Activated effector memory CD4-positive, alpha-beta T cell treated with Interleukin-2 at 50 U/mL for 16 hours (primary cell): ENCODE results near the gene NLGN3.

ENCODE experiments used
- DNase-seq: peaks from one replicate; pipeline ENCODE4 v3.0.0-alpha.2; 2020

Gene NLGN3

GRCh38 chrX:71118985-71119535, 25.6 kb upstream of the NLGN3 start:
- DNase-seq, result no peak

- DNase-seq, result no peak
Measured at GRCh38 chrX:71128166-71128833, 16.3 kb upstream of the NLGN3 start.

- DNase-seq, result peak; percentile 64
Measured at GRCh38 chrX:71128915-71129765, 15.5 kb upstream of the NLGN3 start.

GRCh38 chrX:71131510-71131909, 13.1 kb upstream of the NLGN3 start:
- no peak for DNase-seq

- DNase-seq, result no peak
Measured at GRCh38 chrX:71140440-71140839, 4.2 kb upstream of the NLGN3 start.

- DNase-seq, result no peak
Measured at GRCh38 chrX:71143508-71143907, 1.1 kb upstream of the NLGN3 start.

GRCh38 chrX:71147496-71148277, 3.0 kb downstream of the NLGN3 start:
- no peak for DNase-seq

- no peak for DNase-seq
Measured at GRCh38 chrX:71148278-71148663, 3.6 kb downstream of the NLGN3 start.

- no peak for DNase-seq
Measured at GRCh38 chrX:71151366-71151765, 6.7 kb downstream of the NLGN3 start.

- DNase-seq, result no peak
Measured at GRCh38 chrX:71154196-71154595, 9.6 kb downstream of the NLGN3 start.

- no peak for DNase-seq
Measured at GRCh38 chrX:71154641-71155040, 10.0 kb downstream of the NLGN3 start.

GRCh38 chrX:71158603-71159002, 14.0 kb downstream of the NLGN3 start:
- no peak for DNase-seq

- DNase-seq, result no peak
Measured at GRCh38 chrX:71159335-71159734, 14.7 kb downstream of the NLGN3 start.

GRCh38 chrX:71160475-71160874, 15.8 kb downstream of the NLGN3 start:
- no peak for DNase-seq

- DNase-seq, result no peak
Measured at GRCh38 chrX:71162981-71163380, 18.3 kb downstream of the NLGN3 start.

- DNase-seq, result no peak
Measured at GRCh38 chrX:71164071-71164470, 19.4 kb downstream of the NLGN3 start.

GRCh38 chrX:71166461-71166860, 21.8 kb downstream of the NLGN3 start:
- no peak for DNase-seq

GRCh38 chrX:71167031-71167781, 22.6 kb downstream of the NLGN3 start:
- no peak for DNase-seq

- no peak for DNase-seq
Measured at GRCh38 chrX:71168134-71168533, 23.5 kb downstream of the NLGN3 start.

- DNase-seq, result no peak
Measured at GRCh38 chrX:71169586-71169985, 24.9 kb downstream of the NLGN3 start.

GRCh38 chrX:71170660-71171059, 26.0 kb downstream of the NLGN3 start:
- DNase-seq, result no peak

GRCh38 chrX:71171110-71171801, 26.6 kb downstream of the NLGN3 start:
- DNase-seq, result no peak
